NCI-H2081 (cell line): ENCODE measurements around the gene ERCC6L.

Experiments
- DNase-seq, 2 experiments: peaks; one replicate each; lab custom pipeline; 2025; lab: John Stamatoyannopoulos, UW

Gene ERCC6L

DNA sequence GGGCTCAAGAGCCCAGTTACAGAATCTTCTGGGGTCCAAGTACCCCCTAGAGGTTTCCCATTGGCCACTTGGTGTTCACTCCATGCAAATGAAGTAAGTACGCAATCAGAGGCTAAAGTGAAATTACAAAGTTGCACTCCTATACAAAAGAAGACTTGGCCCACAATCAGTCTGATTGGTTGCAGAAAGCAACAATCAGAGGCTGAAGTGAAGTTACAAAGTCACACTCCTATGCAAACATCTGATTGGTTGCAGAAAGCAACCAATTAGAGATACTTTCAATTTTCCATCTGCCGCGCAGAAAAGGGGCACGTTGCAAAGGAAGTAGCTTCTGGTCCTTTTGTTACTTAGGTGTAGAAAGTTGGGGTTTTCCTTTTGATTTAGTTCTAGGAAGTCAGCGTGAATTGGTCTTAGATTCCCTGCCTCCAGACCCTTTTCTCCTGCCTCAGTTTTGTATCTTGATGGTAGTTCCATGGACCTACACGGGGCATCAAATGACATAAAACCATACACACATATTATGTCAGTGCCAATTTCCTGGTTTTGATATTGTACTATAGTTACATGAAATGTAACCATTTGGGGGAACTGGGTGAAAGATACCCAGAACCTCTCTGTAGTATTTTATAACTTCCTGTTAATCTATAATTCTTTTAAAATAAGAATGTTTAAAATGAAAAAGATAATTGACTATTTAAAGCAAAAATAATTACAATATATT is 69.7 kb downstream of the ERCC6L start:
- no peak for DNase-seq

DNA sequence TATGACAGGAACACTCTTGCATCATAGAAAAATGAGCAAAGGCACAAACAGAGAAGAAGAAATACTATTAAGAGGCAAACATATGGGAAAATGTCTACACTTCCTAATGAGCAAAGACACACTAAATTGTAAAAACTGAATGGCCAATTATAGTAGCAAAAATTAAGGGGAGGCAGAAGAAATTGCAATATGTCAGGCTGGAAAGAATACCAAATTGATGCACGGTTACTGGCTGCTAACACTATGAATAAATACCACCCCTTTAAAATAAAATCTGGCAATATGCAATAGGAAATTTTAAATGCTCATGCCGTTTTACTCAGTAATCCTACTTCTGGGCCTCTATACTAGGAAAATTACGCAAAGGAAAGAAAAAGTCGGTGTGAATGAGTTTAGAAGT is 73.3 kb downstream of the ERCC6L start:
- no peak for DNase-seq

DNA sequence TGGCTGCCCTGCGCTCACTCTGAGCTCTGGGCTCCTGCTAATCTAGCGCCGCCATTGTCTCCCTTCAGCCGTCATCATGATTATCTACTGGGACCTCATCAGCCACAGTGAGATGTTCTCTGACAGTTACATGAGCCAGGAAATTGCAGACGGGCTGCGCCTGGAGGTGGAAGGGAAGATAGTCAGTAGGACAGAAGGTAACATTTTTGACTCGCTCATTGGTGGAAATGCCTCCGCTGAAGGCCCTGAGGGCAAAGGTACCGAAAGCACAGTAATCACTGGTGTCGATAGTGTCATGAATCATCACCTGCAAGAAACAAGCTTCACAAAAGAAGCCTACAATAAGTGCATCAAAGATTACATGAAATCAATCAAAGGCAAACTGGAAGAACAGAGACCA is 79.1 kb downstream of the ERCC6L start:
- DNase-seq, result no peak

DNA sequence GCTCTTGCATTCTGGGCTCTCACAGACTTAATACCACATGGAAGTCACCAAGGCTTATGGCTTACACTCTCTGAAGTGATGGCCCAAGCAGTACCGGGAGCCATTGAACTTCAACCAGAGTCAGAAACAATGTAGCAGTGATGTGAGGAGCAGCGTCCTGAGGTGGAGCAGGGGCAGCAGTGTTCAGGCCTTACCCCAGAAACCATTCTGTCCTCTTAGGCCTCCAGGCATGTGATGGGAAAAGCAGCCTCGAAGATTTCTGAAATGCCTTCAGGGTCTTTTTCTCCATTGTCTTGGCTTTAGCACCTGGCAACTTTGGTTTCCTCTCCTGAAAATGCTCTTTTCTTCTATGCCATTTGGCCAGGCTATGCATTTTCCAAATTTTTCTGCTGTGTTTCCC is 80.1 kb downstream of the ERCC6L start:
- DNase-seq, result no peak
